GM04503 (cell line): ENCODE measurements around the gene IFI27L1.
A peak's percentile ranks its signal among the peaks of the same experiment; 100 is the strongest.

Source experiments
- DNase-seq: peaks from one replicate; pipeline ENCODE4 v3.0.0-alpha.2; 2012; ENCODE audit warnings: low read depth

IFI27L1 gene

DNA sequence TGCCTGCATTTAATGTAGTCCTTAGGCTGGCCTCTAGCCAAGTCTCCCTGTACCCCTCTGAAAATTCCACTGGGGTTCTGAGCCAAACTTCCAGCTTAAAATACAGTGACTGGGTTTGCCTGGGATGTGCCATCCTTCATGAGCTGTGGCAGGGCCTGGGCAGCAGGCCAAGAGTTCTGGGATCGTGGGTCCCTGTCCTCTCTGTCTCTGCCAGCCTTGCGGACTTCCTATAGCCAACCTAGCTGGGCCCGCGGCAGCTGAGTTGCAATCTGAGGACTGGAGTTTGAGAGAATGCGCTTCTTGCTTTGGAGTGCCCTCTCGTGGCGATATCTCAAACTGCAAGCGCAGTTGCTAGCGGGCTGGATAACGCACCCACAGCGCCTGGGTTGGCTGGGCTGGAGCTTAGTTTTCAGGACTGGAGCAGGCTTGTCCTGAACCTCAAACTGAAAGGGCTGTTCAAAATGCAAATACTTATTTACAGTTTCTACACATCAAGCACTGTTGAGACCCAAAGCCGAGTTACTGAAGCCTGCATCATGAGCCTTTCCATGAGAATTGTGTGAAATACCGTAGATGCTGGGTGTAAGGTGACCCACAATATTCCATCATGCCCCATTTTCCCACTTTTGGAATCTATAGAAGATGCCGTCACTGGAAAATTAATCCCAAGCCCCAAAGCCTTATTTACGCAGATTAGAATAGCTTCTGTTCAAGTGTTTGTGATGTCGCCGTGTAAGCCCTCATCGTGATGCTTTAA, 55.6 kb downstream of the IFI27L1 start:
- peak; percentile 27 for DNase-seq

DNA sequence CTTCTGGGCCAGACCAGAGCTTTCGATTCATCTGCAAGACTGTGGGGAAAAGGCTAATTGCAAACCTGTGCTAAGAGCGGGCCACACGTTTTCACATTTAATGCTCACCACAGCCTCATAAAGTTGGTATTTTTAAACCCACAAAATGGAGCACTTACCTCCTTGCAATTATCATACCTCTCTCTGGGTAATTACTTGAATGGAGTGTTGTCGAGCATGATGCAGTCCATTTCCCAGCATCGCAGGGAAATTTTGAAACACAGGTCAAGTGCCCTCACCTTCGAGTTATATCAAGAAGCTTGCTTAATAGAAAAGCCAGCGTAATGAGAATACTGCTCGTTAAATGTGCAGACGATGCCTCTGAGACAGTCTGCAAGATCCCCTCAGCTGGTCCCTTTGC, 57.1 kb downstream of the IFI27L1 start:
- no peak for DNase-seq

DNA sequence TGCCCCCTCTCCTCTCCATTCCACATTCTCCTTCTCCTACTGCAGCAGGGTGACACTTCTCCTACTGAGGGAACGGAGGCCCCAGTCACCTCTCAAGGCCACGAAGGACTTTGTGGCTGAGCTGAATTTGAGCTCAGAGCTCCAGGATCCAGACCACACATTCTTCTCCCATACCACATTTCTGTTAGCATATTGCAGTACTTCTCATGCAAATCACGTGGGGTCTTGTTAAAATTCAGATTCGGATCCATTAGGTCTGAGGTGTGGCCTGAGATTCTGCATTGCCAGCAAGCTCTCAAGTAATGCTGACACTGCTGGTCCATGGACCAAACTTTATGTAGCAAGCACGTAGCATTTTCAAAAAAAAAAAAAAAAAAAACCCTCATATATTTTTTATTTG, 57.9 kb downstream of the IFI27L1 start:
- DNase-seq, result no peak

DNA sequence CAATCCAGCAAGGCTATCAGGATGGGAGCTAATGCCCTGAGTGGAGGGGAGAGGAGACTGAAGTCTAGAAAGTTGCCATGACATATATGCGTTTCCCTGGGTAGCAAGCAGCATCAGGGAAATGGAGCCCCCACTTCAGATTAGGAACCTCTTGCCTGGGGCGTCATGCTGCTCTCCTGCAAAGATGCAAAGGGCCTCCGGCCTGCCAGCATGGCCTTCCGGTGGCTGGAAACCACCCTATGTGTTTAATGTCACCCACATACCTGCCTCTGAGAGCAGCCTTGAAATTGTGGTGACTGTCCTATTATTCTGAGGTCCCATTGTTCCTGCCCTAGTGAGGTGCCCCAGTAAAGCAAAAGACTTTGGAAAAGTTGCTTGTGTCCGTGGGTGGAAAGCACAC, 58.3 kb downstream of the IFI27L1 start:
- no peak for DNase-seq

DNA sequence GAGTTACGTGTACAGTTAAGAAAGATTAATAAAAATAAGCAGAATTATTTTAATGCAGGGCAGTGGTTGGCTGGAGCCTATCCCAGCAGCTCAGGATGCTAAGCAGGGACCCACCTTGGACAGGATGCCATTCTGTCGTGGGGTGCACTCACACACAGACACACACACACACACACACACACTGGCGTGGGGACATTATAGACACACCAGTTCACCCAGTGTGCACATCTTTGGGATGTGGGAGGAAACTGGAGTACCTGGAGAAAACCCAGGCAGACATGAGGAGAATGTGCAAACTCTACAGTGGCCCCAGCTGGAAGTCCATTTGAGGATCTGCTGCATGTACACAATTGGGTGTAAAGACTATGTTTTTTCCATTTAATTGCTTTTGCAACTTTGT, 61.1 kb downstream of the IFI27L1 start:
- DNase-seq, result no peak

DNA sequence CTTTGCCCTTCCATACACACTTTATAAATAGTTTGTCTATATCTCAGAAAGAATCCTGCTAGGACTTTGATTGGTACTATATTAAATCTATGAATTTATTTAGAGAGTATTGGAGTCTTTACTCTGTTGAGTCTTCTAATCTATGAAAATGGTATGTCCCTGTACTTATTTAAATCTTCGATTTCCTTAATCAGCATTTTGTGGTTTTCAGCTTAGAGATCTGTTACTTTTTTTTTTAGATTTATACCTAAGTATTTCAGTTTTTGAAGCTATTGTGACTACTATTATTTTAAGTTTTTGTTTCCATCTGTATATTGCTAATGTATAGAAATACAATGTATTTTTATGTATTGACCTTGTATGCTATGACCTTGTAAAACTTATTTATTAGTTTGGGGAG, 61.7 kb downstream of the IFI27L1 start:
- no peak for DNase-seq

DNA sequence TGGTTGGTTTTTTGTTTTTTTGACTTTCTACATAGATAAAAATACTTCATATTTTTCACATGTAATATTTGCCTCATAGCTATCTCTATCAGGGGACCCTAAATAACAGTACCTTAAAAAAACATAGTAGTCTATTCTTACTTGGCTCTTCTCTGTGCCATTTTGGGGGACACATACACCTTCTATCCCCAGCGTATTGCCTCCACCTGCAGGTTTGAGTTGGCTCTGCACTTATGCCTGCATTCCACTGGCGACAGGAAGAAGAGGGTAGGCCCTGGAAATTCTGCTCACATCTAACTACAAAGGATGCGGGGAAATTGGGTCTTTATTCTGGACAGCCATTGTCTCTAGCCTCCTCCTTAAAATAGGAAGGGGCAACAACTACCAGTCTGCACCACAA, 62.1 kb downstream of the IFI27L1 start:
- no peak for DNase-seq

DNA sequence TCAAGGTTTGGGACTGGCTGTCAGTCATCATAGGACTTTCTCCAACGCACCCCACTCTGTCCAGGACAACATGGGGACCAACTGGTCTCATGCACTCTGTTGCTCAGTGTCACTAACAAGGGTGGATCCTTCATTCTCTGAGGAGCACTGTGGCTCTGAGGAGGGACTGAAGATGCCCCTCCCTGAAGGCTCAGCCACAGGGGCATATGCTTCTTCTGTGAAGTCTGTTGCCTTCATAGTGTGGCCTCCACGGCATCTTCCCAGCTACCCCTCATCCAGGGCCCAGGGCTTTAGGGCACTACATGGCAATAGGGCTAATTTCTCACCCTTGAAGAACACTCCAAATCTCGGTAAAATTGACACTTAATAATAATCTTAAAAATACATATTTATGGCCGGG, 62.6 kb downstream of the IFI27L1 start:
- no peak for DNase-seq

DNA sequence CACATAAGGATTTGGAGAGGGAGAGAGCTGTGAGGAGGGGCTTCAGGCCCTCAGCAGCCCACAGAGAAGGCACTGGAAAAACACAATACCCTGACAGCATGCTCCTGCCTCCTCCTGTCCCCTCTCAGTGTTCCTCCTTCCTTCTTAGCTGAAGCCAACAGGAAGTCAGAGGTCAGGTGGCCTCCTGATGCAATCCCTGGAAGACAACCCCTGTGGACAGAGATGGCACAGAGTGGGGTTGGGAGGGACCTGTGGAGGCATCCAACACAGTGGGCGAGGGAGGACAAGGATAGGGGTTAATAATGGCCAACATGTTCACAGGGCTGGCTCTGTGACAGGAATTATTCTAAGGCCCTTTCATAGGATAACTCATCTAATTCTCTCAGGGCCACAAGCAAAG, 63.7 kb downstream of the IFI27L1 start:
- DNase-seq, result no peak

DNA sequence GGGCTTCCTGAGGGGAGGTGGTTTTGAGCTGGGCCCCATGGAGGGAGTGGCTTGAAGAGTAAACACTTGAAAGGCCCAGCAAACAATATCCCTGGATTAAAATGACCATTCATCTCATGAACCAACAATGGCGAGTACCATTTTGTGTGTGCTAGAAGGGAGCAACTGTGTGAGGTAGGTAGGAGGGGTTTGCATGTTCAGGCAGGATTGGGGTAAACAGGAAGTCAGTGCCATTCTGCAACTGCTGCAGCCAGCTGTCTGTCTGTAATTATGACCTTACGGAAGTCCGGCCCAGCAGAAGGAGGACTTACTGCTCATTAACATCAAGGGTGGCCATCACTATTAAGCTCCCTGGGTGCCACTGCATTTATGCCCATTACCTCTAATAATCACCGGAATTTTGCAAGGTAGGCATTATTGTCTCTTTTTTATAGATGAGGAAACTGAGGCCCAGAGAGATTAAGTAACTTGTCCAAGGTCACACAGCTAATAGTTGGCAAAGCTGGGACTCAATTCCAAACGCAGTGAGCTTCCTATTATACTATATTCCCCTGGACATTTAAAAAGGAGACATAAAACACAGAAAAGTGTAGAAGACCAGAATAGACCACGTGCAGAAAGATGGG, 64.9 kb downstream of the IFI27L1 start:
- no peak for DNase-seq
